GM12878 (cell line): ENCODE results near the gene SORL1. TPM values are rescaled to one million over a fixed set of nuclear protein-coding genes. Genes with fewer than 3 reads are reported as not detected.
A peak's percentile ranks its signal among the peaks of the same experiment; 100 is the strongest.

Experiments used
- BCLAF1 ChIP-seq: fragments of 450-650 bp; IDR thresholded peaks from 2 replicates; pipeline ENCODE4 v1.6.1; 2017; ENCODE audit warnings: antibody characterized with exemption, mild to moderate bottlenecking, moderate library complexity
- BHLHE40 ChIP-seq, 2 experiments: fragments of 450-650 bp in 1 of 2; IDR thresholded peaks; 2 replicates each; pipeline ENCODE4 v1.6.1; 2011 to 2017; ENCODE audit warnings: low read depth in 2 of 2, borderline replicate concordance in 1 of 2, improper control_type of control experiment in 1 of 2, low read length in 1 of 2, mild to moderate bottlenecking in 1 of 2
- CEBPZ ChIP-seq: fragments of 150-350 bp; IDR thresholded peaks from 2 replicates; pipeline ENCODE4 v1.6.1; 2016; ENCODE audit warnings: low read depth, low read length
- CHD4 ChIP-seq: fragments of 200-600 bp; sonication (generic); IDR thresholded peaks from 2 replicates; pipeline ENCODE4 v1.6.1; 2016; ENCODE audit warnings: mild to moderate bottlenecking
- E4F1 ChIP-seq: fragments of 450-650 bp; IDR thresholded peaks from 2 replicates; pipeline ENCODE4 v1.6.1; 2018; ENCODE audit warnings: borderline replicate concordance, mild to moderate bottlenecking; ENCODE audit not compliant: partially characterized antibody
- FOS ChIP-seq: IDR thresholded peaks from 3 replicates; pipeline ENCODE4 v1.6.1; 2011; ENCODE audit warnings: borderline replicate concordance; ENCODE audit not compliant: insufficient read length; ENCODE audit errors: extremely low read depth
- NR2C2 ChIP-seq: IDR thresholded peaks from 2 replicates; pipeline ENCODE4 v1.6.1; 2011; ENCODE audit warnings: borderline replicate concordance, low read depth; ENCODE audit not compliant: control insufficient read depth, insufficient read length
- PBX3 ChIP-seq: IDR thresholded peaks from 2 replicates; pipeline ENCODE4 v1.6.1; 2011; ENCODE audit warnings: mild to moderate bottlenecking, low read depth, low read length, moderate library complexity; ENCODE audit not compliant: insufficient replicate concordance
- RB1 ChIP-seq: fragments of 450-650 bp; formaldehyde crosslinking; IDR thresholded peaks from 2 replicates; pipeline ENCODE4 v1.6.1; 2017; ENCODE audit warnings: mild to moderate bottlenecking, borderline replicate concordance
- RELB ChIP-seq: fragments of 450-650 bp; IDR thresholded peaks from 2 replicates; pipeline ENCODE4 v1.6.1; 2017; ENCODE audit warnings: low read depth, mild to moderate bottlenecking, moderate library complexity
- RFX5 ChIP-seq: IDR thresholded peaks from 2 replicates; pipeline ENCODE4 v1.6.1; 2011; ENCODE audit warnings: low read depth, low read length, improper control_type of control experiment
- YY1 ChIP-seq: IDR thresholded peaks from 2 replicates; pipeline ENCODE4 v1.6.1; 2011; ENCODE audit warnings: low read depth, mild to moderate bottlenecking, low read length
- ZBTB33 ChIP-seq: fragments of 450-650 bp; IDR thresholded peaks from 2 replicates; pipeline ENCODE4 v1.6.1; 2017; ENCODE audit warnings: mild to moderate bottlenecking
- ZZZ3 ChIP-seq: IDR thresholded peaks from 2 replicates; pipeline ENCODE4 v1.6.1; 2011; ENCODE audit warnings: low read depth; ENCODE audit not compliant: control insufficient read depth, insufficient read length
- polyA plus RNA-seq, 11 experiments: library from polyadenylated mRNA; depleted of rRNA in 4 of 11; unstranded in 6 of 11; stranded (reverse) in 5 of 11; fragments of >200 nt; fragmentation: Nextera tagmentation in 4 of 11; fragmentation: Illumina TruSeq in 1 of 11; extraction: Ambion mirVana in 4 of 11; extraction: Trizol in 1 of 11; gene quantifications; 1 replicate in 1 of 11; 2 replicates in 10 of 11; pipeline versions ENCODE4 v1.2.1 to v1.2.3, GENCODE V29; 2011 to 2016; ENCODE audit warnings: inconsistent platforms in 2 of 11, missing spikeins in 2 of 11, low read depth in 1 of 11
- total RNA-seq, 4 experiments: library from RNA; depleted of rRNA in 3 of 4; stranded (reverse); fragments of >200 nt in 3 of 4; fragmentation: Illumina TruSeq in 1 of 4; extraction: Trizol in 1 of 4; gene quantifications; 2 replicates each; pipeline versions ENCODE4 v1.2.1 to v1.2.3, GENCODE V29; 2013 to 2021

SORL1 gene
- total and polyA plus RNA-seq, 10 of the 15 experiments (the other 5 are each of a cell fraction or from before 2014, with no cell fraction given): 20.2 to 107 (median 59.9) TPM

GRCh38 chr11:121557348-121557747 is 105.2 kb downstream of the SORL1 start (continued):
- TF ChIP-seq E4F1 (no peak), RELB (peak; percentile 43; the same call in 1 of the 2 replicates), CHD4 (no peak), CEBPZ (no peak), ZZZ3 (no peak), RFX5 (no peak), BCLAF1 (no peak), YY1 (no peak), RB1 (no peak), ZBTB33 (no peak), FOS (no peak), PBX3 (peak; percentile 50), NR2C2 (no peak), BHLHE40 (IDR thresholded peaks at IDR 0.05; ENCODE audit: borderline replicate concordance in 1 of 2, low read depth in 2 of 2, low read length in 1 of 2) (peak; percentile 42 to 48; a peak in 2 of 4 replicates)
